Fibroblast of skin of left quadriceps (primary cell): ENCODE measurements around the gene TPR.

Source experiments
- DNase-seq, 2 experiments: peaks; one replicate each; pipeline ENCODE4 v3.0.0-alpha.2; 2013; ENCODE audit warnings: low read depth in 2 of 2

The TPR gene

GRCh38 chr1:186289943-186290545, 85.0 kb downstream of the TPR start:
- DNase-seq, result no peak

- no peak for DNase-seq
Observed at GRCh38 chr1:186286615-186287315, 88.3 kb downstream of the TPR start.

GRCh38 chr1:186283374-186283773, 91.7 kb downstream of the TPR start:
- DNase-seq, result no peak

- DNase-seq, result no peak
Observed at GRCh38 chr1:186282466-186282865, 92.6 kb downstream of the TPR start.

GRCh38 chr1:186275822-186276221, 99.2 kb downstream of the TPR start:
- no peak for DNase-seq

GRCh38 chr1:186272486-186272885, 102.6 kb downstream of the TPR start:
- DNase-seq, result no peak

- no peak for DNase-seq
Observed at GRCh38 chr1:186271032-186271431, 104.0 kb downstream of the TPR start.
